Fibroblast of lung (primary cell): Measurements from ENCODE around the gene CLEC16A.

Experiments used
- EZH2 ChIP-seq: IDR thresholded peaks from 2 replicates; pipeline ENCODE4 v1.5.1; 2012; ENCODE audit warnings: low read length, control low read depth, mild to moderate bottlenecking; ENCODE audit errors: missing control alignments
- TF ChIP-seq, protein P1 (sequence below), 2 donors: IDR thresholded peaks in 1 of 2; conservative IDR thresholded peaks in 1 of 2; 1 replicate in 1 of 2; 2 replicates in 1 of 2; pipeline ENCODE4 v1.5.1; 2011 to 2012; ENCODE audit warnings: low read length in 2 of 2, control low read depth in 1 of 2, inconsistent platforms in 1 of 2, low read depth in 1 of 2, mild to moderate bottlenecking in 1 of 2

DNA sequence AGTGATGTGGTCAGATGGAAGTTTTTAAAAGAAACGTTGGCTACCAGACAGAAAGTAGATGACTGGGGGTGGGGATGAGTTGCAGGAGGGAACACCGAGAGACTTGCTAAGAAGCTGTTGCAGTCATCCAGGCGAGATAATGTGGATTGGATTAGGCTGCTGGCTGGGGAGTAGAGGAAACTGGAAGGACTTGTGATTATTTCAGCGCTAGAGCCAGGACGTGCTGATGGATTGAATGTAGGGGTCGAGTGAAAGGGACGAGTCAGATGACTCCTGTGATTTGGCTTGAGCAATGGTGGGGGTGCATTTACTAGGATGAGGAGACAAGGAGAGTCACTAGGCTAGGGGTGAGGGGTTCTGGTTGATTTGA, 88.5 kb downstream of the CLEC16A start:
- TF ChIP-seq, protein P1, sequence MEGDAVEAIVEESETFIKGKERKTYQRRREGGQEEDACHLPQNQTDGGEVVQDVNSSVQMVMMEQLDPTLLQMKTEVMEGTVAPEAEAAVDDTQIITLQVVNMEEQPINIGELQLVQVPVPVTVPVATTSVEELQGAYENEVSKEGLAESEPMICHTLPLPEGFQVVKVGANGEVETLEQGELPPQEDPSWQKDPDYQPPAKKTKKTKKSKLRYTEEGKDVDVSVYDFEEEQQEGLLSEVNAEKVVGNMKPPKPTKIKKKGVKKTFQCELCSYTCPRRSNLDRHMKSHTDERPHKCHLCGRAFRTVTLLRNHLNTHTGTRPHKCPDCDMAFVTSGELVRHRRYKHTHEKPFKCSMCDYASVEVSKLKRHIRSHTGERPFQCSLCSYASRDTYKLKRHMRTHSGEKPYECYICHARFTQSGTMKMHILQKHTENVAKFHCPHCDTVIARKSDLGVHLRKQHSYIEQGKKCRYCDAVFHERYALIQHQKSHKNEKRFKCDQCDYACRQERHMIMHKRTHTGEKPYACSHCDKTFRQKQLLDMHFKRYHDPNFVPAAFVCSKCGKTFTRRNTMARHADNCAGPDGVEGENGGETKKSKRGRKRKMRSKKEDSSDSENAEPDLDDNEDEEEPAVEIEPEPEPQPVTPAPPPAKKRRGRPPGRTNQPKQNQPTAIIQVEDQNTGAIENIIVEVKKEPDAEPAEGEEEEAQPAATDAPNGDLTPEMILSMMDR (conservative IDR thresholded peaks at IDR 0.05 in 1 of 2, IDR thresholded peaks at IDR 0.05 in 1 of 2; ENCODE audit: low read depth in 1 of 2, low read length in 2 of 2) = no peak
- no peak for TF ChIP-seq EZH2
